ENCODE data around the gene GSC2. TPM values are rescaled to one million over a fixed set of nuclear protein-coding genes. Genes with fewer than 3 reads are reported as not detected.

Gene GSC2
- total RNA-seq, 1 donor from 2014 or later: not detected

GRCh38 chr22:19142394-19142793, 7.7 kb downstream of the GSC2 start:
- no peak for FAIRE-seq
- H3K4me3 Mint-ChIP-seq (ENCODE audit: unreplicated experiment): no peak overlapping the region

DNA sequence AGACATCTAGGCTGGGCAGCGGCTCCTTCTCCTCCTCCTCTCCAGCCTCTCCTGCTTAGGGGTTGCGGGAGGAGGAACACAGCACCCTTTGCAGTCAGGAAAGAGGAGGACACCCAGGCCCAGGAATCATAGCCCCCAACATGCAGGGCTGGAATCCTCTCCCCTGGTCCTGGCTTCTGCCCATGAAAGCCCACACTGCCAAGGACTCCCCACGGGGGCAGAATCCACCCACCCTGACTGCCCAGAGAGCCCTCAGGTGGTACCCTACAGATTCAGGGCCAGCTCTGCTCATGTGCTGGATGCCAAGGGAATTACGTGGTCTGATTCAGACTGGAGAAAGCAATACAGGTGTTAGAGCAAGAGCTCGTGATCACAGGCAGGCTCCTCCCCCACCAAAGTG, 10.1 kb downstream of the GSC2 start:
- no peak for DNase-seq (ENCODE audit: low read depth)
- no peak overlapping the region for H3K9ac ChIP-seq (ENCODE audit: low read length)
- no peak overlapping the region for H3K27ac Mint-ChIP-seq (ENCODE audit: unreplicated experiment)
- no peak overlapping the region for H3K4me3 Mint-ChIP-seq (ENCODE audit: unreplicated experiment)
- H3K27ac ChIP-seq (ENCODE audit: low read depth, low read length): no peak overlapping the region
- no peaks in the 10 kb centered on the region for H3K9me3 ChIP-seq (ENCODE audit: insufficient read depth, low read depth, low read length)
- peaks cover 27% of the 10 kb centered on the region for H3K36me3 Mint-ChIP-seq (ENCODE audit: low read depth, unreplicated experiment)
- peaks cover 4% of the 10 kb centered on the region for H3K4me1 Mint-ChIP-seq (ENCODE audit: low read depth, unreplicated experiment)
- no peak for TF ChIP-seq EZH2 (IDR thresholded peaks at IDR 0.05; ENCODE audit: insufficient read depth, low read length)
- TF ChIP-seq, protein P1, sequence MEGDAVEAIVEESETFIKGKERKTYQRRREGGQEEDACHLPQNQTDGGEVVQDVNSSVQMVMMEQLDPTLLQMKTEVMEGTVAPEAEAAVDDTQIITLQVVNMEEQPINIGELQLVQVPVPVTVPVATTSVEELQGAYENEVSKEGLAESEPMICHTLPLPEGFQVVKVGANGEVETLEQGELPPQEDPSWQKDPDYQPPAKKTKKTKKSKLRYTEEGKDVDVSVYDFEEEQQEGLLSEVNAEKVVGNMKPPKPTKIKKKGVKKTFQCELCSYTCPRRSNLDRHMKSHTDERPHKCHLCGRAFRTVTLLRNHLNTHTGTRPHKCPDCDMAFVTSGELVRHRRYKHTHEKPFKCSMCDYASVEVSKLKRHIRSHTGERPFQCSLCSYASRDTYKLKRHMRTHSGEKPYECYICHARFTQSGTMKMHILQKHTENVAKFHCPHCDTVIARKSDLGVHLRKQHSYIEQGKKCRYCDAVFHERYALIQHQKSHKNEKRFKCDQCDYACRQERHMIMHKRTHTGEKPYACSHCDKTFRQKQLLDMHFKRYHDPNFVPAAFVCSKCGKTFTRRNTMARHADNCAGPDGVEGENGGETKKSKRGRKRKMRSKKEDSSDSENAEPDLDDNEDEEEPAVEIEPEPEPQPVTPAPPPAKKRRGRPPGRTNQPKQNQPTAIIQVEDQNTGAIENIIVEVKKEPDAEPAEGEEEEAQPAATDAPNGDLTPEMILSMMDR (IDR thresholded peaks at IDR 0.05; ENCODE audit: insufficient read depth, low read depth, low read length): no peak
- peaks cover 32% of the 10 kb centered on the region for H3K36me3 ChIP-seq (ENCODE audit: insufficient read depth, low read length)
- peaks cover 45% of the 10 kb centered on the region for H4K20me1 ChIP-seq (ENCODE audit: insufficient read depth, low read length)
- H3K4me3 ChIP-seq (ENCODE audit: insufficient read depth, low read depth, low read length): no peak overlapping the region
- no peak for FAIRE-seq
- H3K79me2 ChIP-seq (ENCODE audit: insufficient read depth, low read length): peaks cover 22% of the 10 kb centered on the region
- H3K27me3 ChIP-seq (ENCODE audit: insufficient read depth, low read length): no peaks in the 10 kb centered on the region
- H3K4me1 ChIP-seq (ENCODE audit: insufficient read depth, low read length): no peaks in the 10 kb centered on the region
- no peak overlapping the region for H2AFZ ChIP-seq (ENCODE audit: low read depth, low read length)
- H3K27me3 Mint-ChIP-seq (ENCODE audit: low read depth, unreplicated experiment): peaks cover 3% of the 10 kb centered on the region
- no peak overlapping the region for H3K4me2 ChIP-seq (ENCODE audit: low read length)
- peaks cover 3% of the 10 kb centered on the region for H3K9me3 Mint-ChIP-seq (ENCODE audit: unreplicated experiment)

More at GRCh38 chr22:19142394-19142793, 7.7 kb downstream of the GSC2 start:
- Mint-ChIP-seq H3K36me3 (ENCODE audit: low read depth, unreplicated experiment) (peaks cover 16% of the 10 kb centered on the region), H3K4me1 (ENCODE audit: low read depth, unreplicated experiment) (peaks cover 4% of the 10 kb centered on the region), H3K27ac (ENCODE audit: unreplicated experiment) (no peak overlapping the region), H3K9me3 (ENCODE audit: unreplicated experiment) (peaks cover 5% of the 10 kb centered on the region), H3K27me3 (ENCODE audit: low read depth, unreplicated experiment) (peaks cover 18% of the 10 kb centered on the region)
- DNase-seq (ENCODE audit: low read depth): no peak
- no peak overlapping the region for H2AFZ ChIP-seq (ENCODE audit: low read depth, low read length)
- no peaks in the 10 kb centered on the region for H3K4me1 ChIP-seq (ENCODE audit: insufficient read depth, low read length)
- H3K27me3 ChIP-seq (ENCODE audit: insufficient read depth, low read length): peaks cover 2% of the 10 kb centered on the region
- H3K27ac ChIP-seq (ENCODE audit: low read depth, low read length): no peak overlapping the region
- no peak for TF ChIP-seq EZH2 (IDR thresholded peaks at IDR 0.05; ENCODE audit: insufficient read depth, low read length)
- TF ChIP-seq, protein P1 (IDR thresholded peaks at IDR 0.05; ENCODE audit: insufficient read depth, low read depth, low read length): no peak
- H3K36me3 ChIP-seq (ENCODE audit: insufficient read depth, low read length): peaks cover 25% of the 10 kb centered on the region
- H3K4me3 ChIP-seq (ENCODE audit: insufficient read depth, low read depth, low read length): no peak overlapping the region
- peaks cover 33% of the 10 kb centered on the region for H4K20me1 ChIP-seq (ENCODE audit: insufficient read depth, low read length)
- no peak overlapping the region for H3K9ac ChIP-seq (ENCODE audit: low read length)
- no peaks in the 10 kb centered on the region for H3K9me3 ChIP-seq (ENCODE audit: insufficient read depth, low read depth, low read length)
- H3K79me2 ChIP-seq (ENCODE audit: insufficient read depth, low read length): peaks cover 22% of the 10 kb centered on the region
- H3K4me2 ChIP-seq (ENCODE audit: low read length): no peak overlapping the region

GRCh38 chr22:19139001-19139356, 11.1 kb downstream of the GSC2 start:
- Histone ChIP-seq H3K4me3 (ENCODE audit: insufficient read depth, low read depth, low read length) (no peak overlapping the region), H3K9me3 (ENCODE audit: insufficient read depth, low read depth, low read length) (no peaks in the 10 kb centered on the region), H3K9ac (ENCODE audit: low read length) (no peak overlapping the region), H3K4me2 (ENCODE audit: low read length) (no peak overlapping the region), H3K79me2 (ENCODE audit: insufficient read depth, low read length) (peaks cover 18% of the 10 kb centered on the region), H2AFZ (ENCODE audit: low read depth, low read length) (no peak overlapping the region), H3K27me3 (ENCODE audit: insufficient read depth, low read length) (no peaks in the 10 kb centered on the region), H3K36me3 (ENCODE audit: insufficient read depth, low read length) (peaks cover 35% of the 10 kb centered on the region), H3K4me1 (ENCODE audit: insufficient read depth, low read length) (no peaks in the 10 kb centered on the region), H4K20me1 (ENCODE audit: insufficient read depth, low read length) (peaks cover 42% of the 10 kb centered on the region), H3K27ac (ENCODE audit: low read depth, low read length) (no peak overlapping the region)
- H3K9me3 Mint-ChIP-seq (ENCODE audit: unreplicated experiment): no peaks in the 10 kb centered on the region
- TF ChIP-seq, protein P1 (IDR thresholded peaks at IDR 0.05; ENCODE audit: insufficient read depth, low read depth, low read length): no peak
- TF ChIP-seq EZH2 (IDR thresholded peaks at IDR 0.05; ENCODE audit: insufficient read depth, low read length): no peak
- no peak overlapping the region for H3K4me3 Mint-ChIP-seq (ENCODE audit: unreplicated experiment)
- DNase-seq (ENCODE audit: low read depth): no peak
- H3K36me3 Mint-ChIP-seq (ENCODE audit: low read depth, unreplicated experiment): peaks cover 27% of the 10 kb centered on the region
- peaks cover 2% of the 10 kb centered on the region for H3K4me1 Mint-ChIP-seq (ENCODE audit: low read depth, unreplicated experiment)
- no peak overlapping the region for H3K27ac Mint-ChIP-seq (ENCODE audit: unreplicated experiment)
- no peak for FAIRE-seq
- no peaks in the 10 kb centered on the region for H3K27me3 Mint-ChIP-seq (ENCODE audit: low read depth, unreplicated experiment)
